OCI-LY1 (cell line): Measurements from ENCODE around the gene SPOCD1.
"Not testable (repeated sequence)": the region's sequence is repeated elsewhere in the genome, so short reads cannot be mapped to it uniquely, and the experiment has no call there.

Experiments used
- H2AFZ ChIP-seq: fragments of 200-600 bp; sonication (generic), shearing (Covaris generic); 2 replicates; pipeline ENCODE4 v1.6.0; 2014; ENCODE audit warnings: antibody characterized with exemption, mild to moderate bottlenecking, low read length
- H3F3A ChIP-seq: fragments of 200-600 bp; sonication (generic), shearing (Covaris generic); 2 replicates; pipeline ENCODE4 v1.6.0; 2014; ENCODE audit warnings: mild to moderate bottlenecking, antibody characterized with exemption, low read length, moderate library complexity; ENCODE audit not compliant: insufficient read depth
- H3K27ac ChIP-seq: fragments of 200-600 bp; sonication (generic); 2 replicates; pipeline ENCODE4 v1.5.1; 2014; ENCODE audit warnings: low read length, mixed run types, mild to moderate bottlenecking, low read depth; ENCODE audit not compliant: poor library complexity, severe bottlenecking
- H3K27me3 ChIP-seq: fragments of 200-600 bp; sonication (generic); 2 replicates; pipeline ENCODE4 v1.6.0; 2014; ENCODE audit warnings: antibody characterized with exemption, mild to moderate bottlenecking, low read length, moderate library complexity; ENCODE audit not compliant: insufficient read depth
- H3K36me3 ChIP-seq: fragments of 200-600 bp; sonication (generic); 2 replicates; pipeline ENCODE4 v1.6.1; 2014; ENCODE audit warnings: mild to moderate bottlenecking, antibody characterized with exemption, low read length, moderate library complexity, mixed read lengths; ENCODE audit not compliant: insufficient read depth
- H3K4me1 ChIP-seq: fragments of 200-600 bp; sonication (generic); 2 replicates; pipeline ENCODE4 v1.5.1; 2014; ENCODE audit warnings: mild to moderate bottlenecking, low read length, moderate library complexity; ENCODE audit not compliant: insufficient read depth, severe bottlenecking
- H3K4me2 ChIP-seq: fragments of 200-600 bp; sonication (generic), shearing (Covaris generic); 2 replicates; pipeline ENCODE4 v1.6.1; 2014; ENCODE audit warnings: low read length
- H3K4me3 ChIP-seq: fragments of 200-600 bp; sonication (generic); 2 replicates; pipeline ENCODE4 v1.5.1; 2014; ENCODE audit warnings: low read length, low read depth, mild to moderate bottlenecking, mixed read lengths; ENCODE audit not compliant: poor library complexity, severe bottlenecking
- H3K79me2 ChIP-seq: fragments of 200-600 bp; shearing (Covaris generic); 2 replicates; pipeline ENCODE4 v1.6.1; 2016; ENCODE audit warnings: mixed run types, low read length, mixed read lengths; ENCODE audit not compliant: insufficient read depth
- H3K9ac ChIP-seq: fragments of 200-600 bp; sonication (generic), shearing (Covaris generic); 2 replicates; pipeline ENCODE4 v1.6.1; 2014; ENCODE audit warnings: mild to moderate bottlenecking, low read length, mixed read lengths
- H3K9me2 ChIP-seq: fragments of 200-600 bp; sonication (generic), shearing (Covaris generic); 2 replicates; pipeline ENCODE4 v1.6.1; 2014; ENCODE audit warnings: low read depth, mild to moderate bottlenecking, low read length, mixed read lengths
- H3K9me3 ChIP-seq: fragments of 200-600 bp; shearing (Covaris generic); 2 replicates; pipeline ENCODE4 v1.6.1; 2014; ENCODE audit warnings: low read length, mixed read lengths
- H4K20me1 ChIP-seq: fragments of 200-600 bp; sonication (generic), shearing (Covaris generic); 2 replicates; pipeline ENCODE4 v1.6.0; 2016; ENCODE audit warnings: mild to moderate bottlenecking, low read length; ENCODE audit not compliant: insufficient read depth
- EZH2 ChIP-seq: fragments of 200-600 bp; sonication (generic), shearing (Covaris generic); IDR thresholded peaks from 2 replicates; pipeline ENCODE4 v1.8.0; 2017; ENCODE audit warnings: borderline replicate concordance, mixed run types, mild to moderate bottlenecking, antibody characterized with exemption, low read length, moderate library complexity, mixed read lengths
- TF ChIP-seq, protein P1 (sequence below): fragments of 200-600 bp; sonication (generic), shearing (Covaris generic); IDR thresholded peaks from 2 replicates; pipeline ENCODE4 v1.5.1; 2017; ENCODE audit warnings: mild to moderate bottlenecking, antibody characterized with exemption, low read length, moderate library complexity, mixed read lengths

Gene SPOCD1

GRCh38 chr1:31818206-31818605, 2.4 kb upstream of the SPOCD1 start:
- no peak for TF ChIP-seq EZH2
- TF ChIP-seq, protein P1, sequence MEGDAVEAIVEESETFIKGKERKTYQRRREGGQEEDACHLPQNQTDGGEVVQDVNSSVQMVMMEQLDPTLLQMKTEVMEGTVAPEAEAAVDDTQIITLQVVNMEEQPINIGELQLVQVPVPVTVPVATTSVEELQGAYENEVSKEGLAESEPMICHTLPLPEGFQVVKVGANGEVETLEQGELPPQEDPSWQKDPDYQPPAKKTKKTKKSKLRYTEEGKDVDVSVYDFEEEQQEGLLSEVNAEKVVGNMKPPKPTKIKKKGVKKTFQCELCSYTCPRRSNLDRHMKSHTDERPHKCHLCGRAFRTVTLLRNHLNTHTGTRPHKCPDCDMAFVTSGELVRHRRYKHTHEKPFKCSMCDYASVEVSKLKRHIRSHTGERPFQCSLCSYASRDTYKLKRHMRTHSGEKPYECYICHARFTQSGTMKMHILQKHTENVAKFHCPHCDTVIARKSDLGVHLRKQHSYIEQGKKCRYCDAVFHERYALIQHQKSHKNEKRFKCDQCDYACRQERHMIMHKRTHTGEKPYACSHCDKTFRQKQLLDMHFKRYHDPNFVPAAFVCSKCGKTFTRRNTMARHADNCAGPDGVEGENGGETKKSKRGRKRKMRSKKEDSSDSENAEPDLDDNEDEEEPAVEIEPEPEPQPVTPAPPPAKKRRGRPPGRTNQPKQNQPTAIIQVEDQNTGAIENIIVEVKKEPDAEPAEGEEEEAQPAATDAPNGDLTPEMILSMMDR = no peak
- Histone ChIP-seq H3K27ac (no peak overlapping the region), H2AFZ (no peak overlapping the region)

GRCh38 chr1:31816947-31817346, 1.1 kb upstream of the SPOCD1 start:
- H3K27me3 ChIP-seq, H4K20me1 ChIP-seq, H3K79me2 ChIP-seq, H3K36me3 ChIP-seq, H3K4me1 ChIP-seq, H3F3A ChIP-seq, H3K9ac ChIP-seq, H3K9me3 ChIP-seq, H3K27ac ChIP-seq, H2AFZ ChIP-seq, H3K4me2 ChIP-seq, H3K9me2 ChIP-seq, H3K4me3 ChIP-seq: not testable (repeated sequence)

More at GRCh38 chr1:31818206-31818605, 2.4 kb upstream of the SPOCD1 start:
- Histone ChIP-seq H3K9me2 (no peaks in the 10 kb centered on the region), H3K4me2 (no peak overlapping the region), H3K4me3 (no peak overlapping the region), H3K79me2 (no peaks in the 10 kb centered on the region), H3K27me3 (no peaks in the 10 kb centered on the region), H3F3A (no peaks in the 10 kb centered on the region), H3K36me3 (no peaks in the 10 kb centered on the region), H4K20me1 (no peaks in the 10 kb centered on the region), H3K4me1 (peaks cover 9% of the 10 kb centered on the region), H3K9me3 (no peaks in the 10 kb centered on the region), H3K9ac (no peak overlapping the region)

GRCh38 chr1:31816501-31816900, 679 bp upstream of the SPOCD1 start:
- H3K4me2 ChIP-seq, H3K4me3 ChIP-seq, H3K9ac ChIP-seq, H3F3A ChIP-seq, H3K27ac ChIP-seq, H3K36me3 ChIP-seq, H3K27me3 ChIP-seq, H2AFZ ChIP-seq, H4K20me1 ChIP-seq, H3K4me1 ChIP-seq, H3K9me2 ChIP-seq, H3K9me3 ChIP-seq, H3K79me2 ChIP-seq: not testable (repeated sequence)

DNA sequence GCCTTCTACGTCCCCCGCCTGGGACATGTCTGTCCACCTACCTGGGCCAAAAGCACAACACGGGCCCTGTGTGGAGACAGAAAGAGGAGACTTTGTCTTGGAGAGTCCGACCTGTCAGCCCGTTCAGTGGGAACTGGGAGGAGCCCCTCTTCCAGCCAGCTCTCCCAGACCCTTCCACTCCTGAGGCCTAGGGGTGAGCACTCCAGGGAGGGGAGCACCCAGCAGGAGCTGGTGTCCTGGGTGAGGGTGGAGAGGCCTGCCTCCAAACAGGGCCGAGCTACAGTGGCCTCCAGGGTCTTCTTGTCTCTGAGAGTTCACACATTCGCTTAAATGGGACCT, 546 bp downstream of the SPOCD1 start:
- peak overlapping the region; percentile 49 for H3K4me3 ChIP-seq
- H2AFZ ChIP-seq = peak overlapping the region; percentile 39
- H4K20me1 ChIP-seq = no peaks in the 10 kb centered on the region
- no peaks in the 10 kb centered on the region for H3K9me3 ChIP-seq
- H3K9ac ChIP-seq = peak overlapping the region; percentile 43; the same call in 1 of the 2 replicates
- H3K4me1 ChIP-seq = peaks cover 9% of the 10 kb centered on the region
- H3K79me2 ChIP-seq = no peaks in the 10 kb centered on the region
- H3K4me2 ChIP-seq = peak overlapping the region; percentile 57
- H3K9me2 ChIP-seq = no peaks in the 10 kb centered on the region
- TF ChIP-seq, protein P1 = no peak
- TF ChIP-seq EZH2 = no peak
- no peaks in the 10 kb centered on the region for H3K36me3 ChIP-seq
- no peak overlapping the region for H3K27ac ChIP-seq
- H3F3A ChIP-seq = no peaks in the 10 kb centered on the region
- no peaks in the 10 kb centered on the region for H3K27me3 ChIP-seq
